GM19351 (cell line): ENCODE data around the gene FAM222A.

ENCODE experiments used
- ATAC-seq: cut with Tn5 transposase; IDR thresholded peaks from one replicate; pipeline ENCODE4 v1.9.1; 2021; ENCODE audit warnings: mild to moderate bottlenecking, moderate library complexity; ENCODE audit not compliant: unreplicated experiment

Gene FAM222A

GRCh38 chr12:109757671-109758265 lies 44.1 kb downstream of the FAM222A start:
- no peak for ATAC-seq

DNA sequence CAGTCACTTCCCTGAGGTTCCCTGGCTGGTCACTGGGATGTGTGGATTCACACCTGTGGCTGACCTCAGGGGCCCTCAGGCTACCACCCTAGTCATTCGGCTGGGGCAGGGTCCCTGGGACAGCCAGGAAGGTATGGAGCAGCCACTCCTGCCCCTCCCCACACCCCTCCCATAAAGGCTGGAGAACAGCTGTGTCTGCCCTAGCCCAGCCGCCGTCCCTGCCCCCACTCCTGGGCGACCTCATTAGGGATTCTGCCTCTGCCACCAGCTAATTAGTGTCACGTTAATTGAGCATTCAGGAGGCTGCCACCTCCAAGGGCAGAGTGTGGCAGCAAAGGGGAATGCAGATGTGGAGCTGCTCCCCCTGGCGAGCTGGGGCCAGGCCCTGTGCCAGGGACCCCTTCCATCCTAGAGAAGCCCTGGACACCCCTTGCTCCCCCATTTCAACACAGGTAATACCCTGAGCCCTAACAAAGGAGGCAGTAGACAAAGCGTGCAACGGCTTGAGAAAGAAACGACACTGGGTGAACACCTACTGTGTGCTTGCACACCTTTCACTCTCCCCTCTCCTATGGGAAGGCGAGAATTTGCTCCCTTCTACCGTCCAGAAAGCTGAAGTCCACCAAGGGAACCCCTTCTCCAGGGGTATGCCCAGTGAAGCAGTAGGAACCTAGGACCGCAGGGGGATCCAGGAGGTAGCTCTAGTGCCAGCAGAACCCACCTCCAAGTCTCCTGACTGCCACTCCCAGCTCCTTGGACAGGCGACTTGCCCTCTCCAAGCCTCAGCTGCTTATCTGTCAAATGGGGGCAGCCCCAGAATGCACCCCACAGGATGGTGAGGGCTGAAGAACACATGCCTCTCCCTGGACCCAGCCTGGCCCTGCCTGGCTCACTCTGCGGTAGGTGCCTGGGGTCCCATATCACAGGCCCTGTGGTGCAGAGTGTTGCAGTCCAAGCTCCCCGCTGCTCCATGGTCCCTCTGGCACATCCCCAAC lies 45.1 kb downstream of the FAM222A start:
- no peak for ATAC-seq

DNA sequence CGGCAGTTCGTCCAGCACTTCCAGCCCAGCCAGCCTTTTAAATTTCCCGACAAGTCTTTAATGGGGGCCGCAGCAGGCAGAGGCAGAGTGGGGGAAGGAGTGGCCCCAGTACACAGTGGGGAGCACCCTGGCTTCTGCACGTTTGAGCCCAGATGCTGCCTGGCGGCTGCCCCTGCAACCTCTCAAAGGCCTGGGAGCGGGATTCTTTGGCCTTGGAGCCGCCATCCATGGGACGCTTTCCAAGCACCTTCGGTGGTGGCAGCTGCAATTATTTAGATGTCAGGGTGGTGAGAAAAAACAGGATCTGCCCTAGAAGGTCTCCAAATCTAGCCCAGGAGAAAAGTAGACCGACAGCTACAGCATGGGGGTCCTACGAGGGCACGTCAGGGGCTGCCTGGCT lies 46.0 kb downstream of the FAM222A start:
- no peak for ATAC-seq

DNA sequence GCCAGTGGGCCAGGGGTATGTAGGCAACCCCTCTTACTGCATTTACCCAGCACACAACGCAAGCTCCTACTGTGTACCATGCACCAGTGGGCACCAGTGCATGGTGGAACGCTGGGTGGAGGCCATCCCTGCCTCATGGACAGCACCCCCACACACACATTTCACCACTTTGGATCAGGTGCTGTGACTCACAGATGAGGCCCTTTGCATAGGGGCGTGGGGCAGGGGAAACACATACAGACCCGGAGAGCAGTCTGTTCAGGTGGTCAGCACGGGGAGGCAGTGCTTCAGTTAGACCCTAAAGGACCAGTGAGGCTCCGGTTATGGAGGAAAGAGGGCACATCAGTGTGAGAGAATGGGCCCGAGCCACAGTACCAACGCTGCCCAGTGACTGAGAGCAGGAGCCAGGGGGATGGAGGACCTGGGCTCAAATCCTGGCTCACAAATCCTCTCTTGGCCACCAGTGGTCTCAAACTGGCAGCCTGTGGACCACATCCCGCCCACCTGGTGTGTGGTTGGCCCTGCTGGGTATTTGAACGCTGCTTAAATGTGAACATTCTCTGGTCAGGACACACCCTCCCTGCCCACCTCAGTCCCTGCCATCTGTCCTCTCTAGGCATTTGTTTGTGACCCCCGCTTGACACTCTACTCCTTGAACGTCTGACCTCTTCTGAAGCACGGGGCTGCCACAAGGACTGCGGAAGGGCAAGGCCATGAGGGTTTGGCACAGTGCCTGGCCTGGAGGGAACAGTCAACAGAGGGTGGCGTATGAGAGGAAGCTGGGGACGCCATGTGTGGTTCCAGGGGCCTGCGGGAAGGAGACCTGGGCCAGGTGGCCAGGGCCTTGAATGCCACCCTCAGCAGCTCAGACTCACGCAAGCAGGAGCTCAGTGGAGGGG lies 46.7 kb downstream of the FAM222A start:
- no peak for ATAC-seq

DNA sequence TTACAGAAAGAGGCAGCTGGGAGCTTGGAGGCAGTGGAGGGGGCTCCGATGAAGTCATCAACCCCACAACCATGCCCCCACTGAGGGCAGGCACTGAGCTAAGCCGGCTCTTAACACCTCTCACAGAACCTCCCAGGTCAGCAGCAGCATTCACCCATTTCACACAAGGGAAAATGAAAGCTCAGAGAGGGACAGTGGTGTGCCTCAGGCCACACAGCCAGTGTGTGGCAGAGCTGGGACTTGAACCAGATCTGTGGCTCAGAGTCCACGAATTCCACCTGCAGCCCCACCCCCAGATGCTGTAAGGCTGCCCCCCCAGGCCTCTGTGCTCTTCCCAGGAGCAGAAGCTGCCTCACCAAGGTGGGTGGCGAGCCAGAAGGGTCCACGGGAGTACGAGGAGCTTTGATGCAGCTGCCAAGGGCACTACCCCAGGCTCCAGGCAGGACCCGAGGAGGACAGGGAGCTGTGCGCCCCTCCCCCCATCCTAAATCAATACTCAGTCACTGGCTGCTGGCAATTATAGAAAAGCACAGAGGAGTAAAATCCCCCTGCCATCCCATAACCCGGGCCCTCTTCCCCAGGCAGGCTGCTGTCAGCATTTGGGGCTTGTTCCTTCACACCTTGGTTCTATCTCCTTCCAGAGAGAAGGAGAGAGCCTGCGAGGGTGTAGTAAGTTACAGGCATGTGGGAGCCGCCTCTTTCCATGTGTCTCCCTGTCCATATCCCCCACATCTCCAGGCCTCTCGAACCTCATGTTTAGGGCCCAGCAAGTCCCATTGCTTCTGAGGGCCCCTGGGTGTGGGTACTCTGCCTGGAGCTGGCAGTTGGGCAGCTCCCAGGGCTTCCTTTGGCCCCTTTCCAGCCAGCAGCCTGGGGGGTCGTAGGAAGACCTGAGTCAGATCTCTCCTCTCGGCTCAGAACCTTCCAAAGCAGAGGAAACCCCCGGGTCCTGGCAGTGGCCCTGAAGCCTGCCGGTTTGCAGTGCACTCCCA lies 47.6 kb downstream of the FAM222A start:
- ATAC-seq, result no peak

DNA sequence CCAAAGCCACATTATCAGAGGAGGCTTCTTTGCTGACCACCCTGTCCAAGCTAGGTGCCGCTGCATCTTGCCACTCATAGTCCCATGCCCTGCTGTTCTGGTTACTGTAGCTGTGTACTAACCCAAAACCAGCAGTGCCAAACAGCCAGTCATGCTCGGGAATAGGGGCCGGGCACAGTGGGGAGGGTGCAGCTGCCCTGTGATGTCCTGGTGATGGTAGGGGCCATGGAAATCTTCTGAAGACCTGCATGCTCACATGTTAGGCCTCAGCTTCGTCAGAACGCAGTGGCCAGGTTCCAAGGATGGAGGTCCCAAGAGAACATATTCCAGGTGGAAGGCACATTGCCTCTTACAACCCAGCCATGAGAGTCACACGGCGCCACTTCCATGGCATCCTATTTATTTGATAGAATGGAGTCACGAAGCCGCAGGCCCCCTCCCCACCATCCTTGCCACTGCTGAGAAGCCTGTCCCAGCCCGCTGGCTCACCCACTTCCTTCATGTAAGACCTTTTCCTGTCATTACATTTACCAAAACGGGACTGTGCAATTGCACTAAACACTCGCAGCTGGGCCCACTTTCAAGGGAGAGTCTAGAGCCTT lies 48.5 kb downstream of the FAM222A start:
- ATAC-seq, result no peak

- no peak for ATAC-seq
Measured at GRCh38 chr12:109762673-109763191, 49.1 kb downstream of the FAM222A start.

DNA sequence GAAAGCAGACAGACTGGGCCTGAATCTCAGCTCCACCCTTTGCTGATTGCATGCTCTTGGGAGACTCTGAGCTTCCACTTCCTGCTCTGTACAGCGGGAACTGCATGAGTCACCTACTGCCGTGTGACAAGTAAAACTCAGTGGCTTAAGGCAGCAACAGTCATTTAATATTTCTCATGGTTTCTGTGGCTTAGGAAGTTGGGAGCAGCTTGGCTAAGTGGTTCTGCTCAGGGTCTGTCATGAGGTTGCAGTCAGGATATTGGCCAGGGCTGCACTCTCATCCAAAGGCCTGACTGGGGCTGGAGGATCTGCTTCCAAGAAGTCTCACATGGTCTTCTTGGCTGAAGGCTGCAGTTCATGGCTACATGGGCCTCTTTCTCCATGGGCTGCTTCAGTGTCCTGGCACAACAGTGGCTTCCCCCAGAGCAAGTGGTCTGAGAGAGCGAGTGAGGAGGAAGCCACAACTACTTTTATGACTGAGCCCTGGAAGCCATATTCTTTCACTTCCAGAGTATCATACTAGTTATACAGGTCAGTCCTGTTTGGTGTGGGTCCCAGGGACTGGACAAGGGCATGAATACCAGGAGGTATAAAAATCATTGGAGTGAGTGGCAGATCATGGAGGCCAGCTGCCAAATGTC lies 49.7 kb downstream of the FAM222A start:
- no peak for ATAC-seq

DNA sequence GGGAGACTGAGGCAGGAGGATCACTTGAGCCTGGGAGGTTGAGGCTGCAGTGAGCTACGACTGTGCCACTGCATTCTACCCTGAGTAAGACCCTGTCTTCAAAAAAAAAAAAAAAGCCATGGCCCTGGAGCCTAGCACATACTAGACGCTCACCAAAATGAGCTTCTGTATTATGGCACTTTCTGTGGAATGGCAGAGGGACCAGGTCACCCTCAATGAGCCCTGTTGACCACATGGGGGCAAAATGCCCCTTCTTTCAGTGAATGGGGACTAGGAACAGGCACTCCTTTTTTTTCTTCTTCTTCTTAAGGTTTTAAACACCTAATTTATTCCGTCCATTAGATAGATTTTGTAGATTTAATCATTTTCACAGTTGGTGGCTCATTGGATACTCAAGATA lies 50.5 kb downstream of the FAM222A start:
- ATAC-seq, result no peak

DNA sequence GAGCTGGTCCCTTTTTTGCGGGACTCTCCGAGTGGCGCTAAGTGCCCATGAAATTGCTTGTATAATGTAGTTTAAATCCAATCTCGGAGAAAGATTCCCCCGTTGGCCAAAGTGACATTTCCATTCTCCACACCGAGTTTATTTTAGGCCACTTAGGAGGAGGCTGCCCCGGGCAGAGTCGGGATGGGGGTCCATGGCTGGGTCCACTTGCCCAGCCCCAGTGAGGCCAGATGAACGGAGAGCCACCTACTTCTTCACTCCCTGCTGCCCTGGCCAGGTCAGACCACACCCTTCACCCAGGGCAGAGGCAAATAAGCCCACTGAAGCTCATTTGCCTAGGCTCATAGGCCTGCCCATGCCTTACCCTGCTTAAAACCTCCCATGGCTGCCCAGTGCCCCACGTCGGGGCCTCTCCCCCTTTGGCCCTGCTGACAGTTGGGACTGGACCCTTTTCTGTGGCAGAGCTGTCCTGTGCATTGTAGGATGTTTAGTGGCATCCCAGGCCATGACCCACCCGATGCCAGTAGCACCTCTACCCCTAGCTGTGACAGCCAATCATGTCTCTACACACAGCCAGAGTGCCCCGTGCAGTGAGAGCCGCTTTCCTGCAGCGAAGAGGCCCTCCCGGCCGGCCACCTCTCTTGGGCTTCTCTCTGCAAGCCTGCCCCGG lies 51.3 kb downstream of the FAM222A start:
- no peak for ATAC-seq

GRCh38 chr12:109765446-109765810 lies 51.8 kb downstream of the FAM222A start:
- ATAC-seq, result no peak

DNA sequence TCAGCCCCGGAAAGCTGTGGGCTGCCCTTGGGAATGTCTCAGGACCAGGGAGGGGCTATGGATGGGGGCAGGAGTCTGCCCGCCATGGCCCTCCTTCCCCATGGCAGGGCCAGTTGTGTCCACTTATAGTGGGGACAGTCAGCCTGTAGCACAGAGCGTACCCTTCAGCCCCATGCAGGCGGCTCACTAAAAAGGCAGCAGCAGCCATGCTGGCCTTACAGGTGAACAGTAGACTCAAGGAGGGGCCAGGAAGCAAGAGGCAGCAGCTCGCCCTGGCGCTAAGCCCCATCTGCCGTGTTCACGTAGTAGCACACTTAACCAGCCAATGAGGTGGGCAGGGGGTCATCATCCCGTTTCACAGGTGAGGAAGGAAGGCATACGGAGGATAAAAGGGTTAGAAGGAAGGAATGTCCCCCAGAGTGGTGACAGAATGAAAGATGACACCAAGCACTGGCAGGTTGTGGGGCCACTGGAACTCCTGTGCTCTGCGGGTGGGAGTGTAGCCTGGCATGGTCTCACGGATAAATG lies 52.7 kb downstream of the FAM222A start:
- ATAC-seq, result no peak

GRCh38 chr12:109767456-109767855 lies 53.8 kb downstream of the FAM222A start:
- no peak for ATAC-seq

- ATAC-seq, result no peak
Measured at GRCh38 chr12:109767991-109768900, 54.6 kb downstream of the FAM222A start.

- no peak for ATAC-seq
Measured at GRCh38 chr12:109768901-109769670, 55.5 kb downstream of the FAM222A start.

- no peak for ATAC-seq
Measured at GRCh38 chr12:109770104-109770860, 56.7 kb downstream of the FAM222A start.
